ENCODE measurements around the gene MECR.

MECR gene

DNA sequence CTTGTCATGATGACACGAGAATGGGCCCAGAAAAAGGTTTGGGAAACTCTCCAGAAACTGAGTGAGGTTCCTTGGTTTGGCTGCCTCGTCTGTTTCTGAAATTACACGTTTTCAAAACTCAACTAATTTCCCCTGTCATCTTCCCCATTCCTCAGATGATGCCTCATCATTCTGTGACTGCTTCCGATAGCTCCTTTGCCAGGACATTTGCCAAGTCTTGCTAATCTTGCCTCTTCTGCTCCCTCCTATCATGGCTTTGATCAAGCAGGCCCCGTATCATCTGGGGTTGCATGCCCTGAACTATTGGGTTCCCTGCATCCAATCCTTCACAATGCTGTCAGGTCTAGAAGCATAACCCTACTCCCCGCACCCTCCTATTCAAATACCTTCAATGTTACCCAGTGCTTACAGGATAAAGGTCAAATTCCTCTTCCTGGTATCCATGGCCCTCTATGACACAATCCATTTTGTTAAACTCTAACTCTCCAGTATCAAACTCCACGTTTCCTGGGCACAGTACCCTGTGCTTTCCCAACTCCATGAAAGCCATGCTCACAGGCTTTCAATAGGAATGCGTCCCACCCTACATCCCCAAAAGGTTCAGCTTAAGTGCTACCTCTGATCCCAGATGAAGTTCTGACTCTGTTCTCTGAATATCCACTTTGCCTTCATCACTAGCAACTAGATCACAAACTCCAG, 84.8 kb downstream of the MECR start:
- in situ Hi-C loops (cut with MboI; ENCODE audit: low sequenced_read_pairs): no loop called here

DNA sequence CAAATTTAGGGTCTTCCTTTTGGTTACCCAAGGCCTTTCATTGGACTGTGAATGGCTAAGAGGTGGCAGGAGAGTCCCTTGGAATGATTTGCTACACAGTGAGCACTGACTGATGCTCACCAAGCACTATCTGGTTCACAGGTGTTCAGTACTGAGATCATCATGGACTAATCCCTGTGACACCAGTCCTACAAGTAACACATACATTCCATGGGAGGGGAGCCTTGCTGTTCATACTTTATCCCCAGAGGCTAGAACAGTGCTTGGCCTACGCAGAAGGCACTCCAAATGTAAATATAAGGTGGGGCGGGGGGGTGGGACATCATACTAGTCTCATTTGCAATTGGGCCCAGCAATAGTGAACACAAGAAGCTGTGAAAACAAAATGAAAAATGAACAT, 86.6 kb downstream of the MECR start:
- in situ Hi-C loops (cut with MboI; ENCODE audit: low sequenced_read_pairs): no loop called here

DNA sequence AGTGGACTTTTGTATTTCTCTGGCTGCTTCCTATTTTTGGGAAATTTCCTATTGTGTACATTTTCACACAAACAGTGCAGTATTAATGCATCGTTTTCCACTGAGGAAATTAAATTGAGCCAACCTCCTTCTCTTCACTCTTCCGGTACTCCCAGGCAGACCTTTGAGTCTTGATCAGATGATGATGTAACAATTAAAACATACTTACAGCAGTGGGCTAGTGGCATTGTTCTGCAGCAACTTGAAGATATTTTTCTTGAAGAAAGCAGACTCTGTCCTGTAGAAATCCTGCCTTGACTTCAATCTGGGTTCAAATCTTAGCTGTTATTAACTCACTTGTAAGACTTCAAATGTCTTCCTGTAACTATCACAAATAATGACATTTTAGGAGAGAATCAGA, 88.0 kb downstream of the MECR start:
- in situ Hi-C loops (cut with MboI; ENCODE audit: low sequenced_read_pairs): no loop called here
